NT2/D1 (cell line): ENCODE measurements around the gene RTN4.

Source experiments
- YY1 ChIP-seq: IDR thresholded peaks from 2 replicates; pipeline ENCODE4 v1.6.1; 2011; ENCODE audit not compliant: insufficient read length, insufficient read depth
- ZNF274 ChIP-seq: IDR thresholded peaks from 2 replicates; pipeline ENCODE4 v1.6.1; 2011; ENCODE audit warnings: mild to moderate bottlenecking, low read depth, low read length

- TF ChIP-seq YY1 (no peak), ZNF274 (no peak)
These were observed 37.4 kb downstream of the RTN4 start for GRCh38 chr2:55012672-55013484.
